Keratinocyte (primary cell): ENCODE data around the gene ATP2A3. TPM values are rescaled to one million over a fixed set of nuclear protein-coding genes. Genes with fewer than 3 reads are reported as not detected.

Experiments used
- DNase-seq: peaks from one replicate; pipeline ENCODE4 v3.0.0-alpha.2; 2011; ENCODE audit warnings: low read depth, missing footprints, low spot score
- FAIRE-seq: peaks from 2 replicates; lab custom pipeline; 2011; peaks lifted over from hg19 to GRCh38; lab: Jason Lieb, UNC
- H2AFZ ChIP-seq: 2 replicates; pipeline ENCODE4 v1.6.0; 2012; ENCODE audit warnings: low read length, control low read depth, inconsistent platforms; ENCODE audit not compliant: control insufficient read depth
- H3K27ac ChIP-seq: 2 replicates; pipeline ENCODE4 v1.5.1; 2011; ENCODE audit warnings: low read length; ENCODE audit not compliant: control insufficient read depth, insufficient read depth
- H3K27me3 ChIP-seq: 3 replicates; pipeline ENCODE4 v1.6.0; 2011; ENCODE audit warnings: low read length; ENCODE audit not compliant: control insufficient read depth, insufficient read depth; ENCODE audit errors: extremely low read depth
- H3K36me3 ChIP-seq, 2 experiments: 2 replicates in 1 of 2; 3 replicates in 1 of 2; pipeline ENCODE4 v1.5.1; 2011; ENCODE audit warnings: low read length in 2 of 2, mild to moderate bottlenecking in 1 of 2; ENCODE audit not compliant: control insufficient read depth in 2 of 2, insufficient read depth in 2 of 2; ENCODE audit errors: extremely low read depth in 1 of 2
- H3K4me1 ChIP-seq: 3 replicates; pipeline ENCODE4 v1.5.1; 2011; ENCODE audit warnings: low read length; ENCODE audit not compliant: control insufficient read depth, insufficient read depth; ENCODE audit errors: extremely low read depth
- H3K4me2 ChIP-seq: 3 replicates; pipeline ENCODE4 v1.6.0; 2011; ENCODE audit warnings: low read depth, low read length; ENCODE audit not compliant: control insufficient read depth, insufficient read depth; ENCODE audit errors: extremely low read depth
- H3K4me3 ChIP-seq, 3 experiments: fragments of 200-600 bp in 1 of 3; sonication (generic) in 1 of 3; 2 replicates in 2 of 3; 3 replicates in 1 of 3; pipeline ENCODE4 v1.5.1; 2011 to 2016; ENCODE audit warnings: low read length in 3 of 3, mild to moderate bottlenecking in 3 of 3, control low read depth in 2 of 3, inconsistent platforms in 1 of 3, low read depth in 1 of 3, mixed read lengths in 1 of 3, mixed run types in 1 of 3, moderate library complexity in 1 of 3; ENCODE audit not compliant: control insufficient read depth in 2 of 3, insufficient read depth in 2 of 3; ENCODE audit errors: extremely low read depth in 1 of 3
- H3K79me2 ChIP-seq: 2 replicates; pipeline ENCODE4 v1.6.0; 2012; ENCODE audit warnings: low read length; ENCODE audit not compliant: control insufficient read depth, insufficient read depth
- H3K9ac ChIP-seq: 3 replicates; pipeline ENCODE4 v1.6.0; 2011; ENCODE audit warnings: low read length; ENCODE audit not compliant: control insufficient read depth, insufficient read depth; ENCODE audit errors: extremely low read depth
- H3K9me1 ChIP-seq: 3 replicates; pipeline ENCODE4 v1.6.0; 2011; ENCODE audit warnings: low read length; ENCODE audit not compliant: control insufficient read depth, insufficient read depth; ENCODE audit errors: extremely low read depth
- H3K9me3 ChIP-seq: 2 replicates; pipeline ENCODE4 v1.5.1; 2012; ENCODE audit warnings: low read depth, low read length; ENCODE audit not compliant: control insufficient read depth
- H4K20me1 ChIP-seq: 3 replicates; pipeline ENCODE4 v1.6.0; 2011; ENCODE audit warnings: low read length; ENCODE audit not compliant: control insufficient read depth, insufficient read depth; ENCODE audit errors: extremely low read depth
- EZH2 ChIP-seq: IDR thresholded peaks from one replicate; pipeline ENCODE4 v1.6.1; 2012; ENCODE audit warnings: inconsistent platforms, mild to moderate bottlenecking, low read length, moderate library complexity
- dilution Hi-C: fragments of 300-500 bp; cut with MboI; formaldehyde crosslinking; loops from one replicate; pipeline ENCODE4 v1.7.0; 2020; ENCODE audit warnings: low sequenced_read_pairs; ENCODE audit not compliant: extremely low pct_ligation_motif_present
- polyA plus RNA-seq, 5 experiments: library from polyadenylated mRNA; depleted of rRNA in 3 of 5; stranded (reverse) in 3 of 5; stranded (forward) in 1 of 5; unstranded in 1 of 5; fragments of >200 nt; gene quantifications; 1 replicate in 1 of 5; 2 replicates in 3 of 5; 3 replicates in 1 of 5; pipeline versions ENCODE4 v1.2.1 to v1.2.3, GENCODE V29; 2011 to 2012; ENCODE audit warnings: missing spikeins in 2 of 5, low read depth in 1 of 5, low replicate concordance in 1 of 5
- TF ChIP-seq, protein P1 (sequence below), 3 experiments: IDR thresholded peaks in 1 of 3; conservative IDR thresholded peaks in 1 of 3; optimal IDR thresholded peaks in 1 of 3; 2 replicates in 2 of 3; 3 replicates in 1 of 3; pipeline versions ENCODE3 to v1.5.1; 2011; ENCODE audit warnings: low read length in 3 of 3, mild to moderate bottlenecking in 3 of 3, moderate library complexity in 2 of 3, control low read depth in 1 of 3, inconsistent platforms in 1 of 3; ENCODE audit not compliant: insufficient read depth in 2 of 3; ENCODE audit errors: extremely low read depth in 1 of 3

The ATP2A3 gene
- polyA plus RNA-seq, 1 donor (not counting 4 experiments of a cell fraction or from before 2014, with no cell fraction given): 0.13 TPM

- Histone ChIP-seq H3K27ac (no peak overlapping the region), H3K4me2 (no peak overlapping the region), H3K27me3 (no peaks in the 10 kb centered on the region), H2AFZ (no peak overlapping the region), H3K4me1 (peaks cover 36% of the 10 kb centered on the region), H4K20me1 (no peaks in the 10 kb centered on the region), H3K9ac (no peak overlapping the region), H3K9me3 (no peaks in the 10 kb centered on the region), H3K9me1 (no peaks in the 10 kb centered on the region), H3K4me3 (no peak overlapping the region), H3K79me2 (no peaks in the 10 kb centered on the region), H3K36me3 (no peaks in the 10 kb centered on the region)
- no peak for TF ChIP-seq EZH2
- TF ChIP-seq, protein P1, sequence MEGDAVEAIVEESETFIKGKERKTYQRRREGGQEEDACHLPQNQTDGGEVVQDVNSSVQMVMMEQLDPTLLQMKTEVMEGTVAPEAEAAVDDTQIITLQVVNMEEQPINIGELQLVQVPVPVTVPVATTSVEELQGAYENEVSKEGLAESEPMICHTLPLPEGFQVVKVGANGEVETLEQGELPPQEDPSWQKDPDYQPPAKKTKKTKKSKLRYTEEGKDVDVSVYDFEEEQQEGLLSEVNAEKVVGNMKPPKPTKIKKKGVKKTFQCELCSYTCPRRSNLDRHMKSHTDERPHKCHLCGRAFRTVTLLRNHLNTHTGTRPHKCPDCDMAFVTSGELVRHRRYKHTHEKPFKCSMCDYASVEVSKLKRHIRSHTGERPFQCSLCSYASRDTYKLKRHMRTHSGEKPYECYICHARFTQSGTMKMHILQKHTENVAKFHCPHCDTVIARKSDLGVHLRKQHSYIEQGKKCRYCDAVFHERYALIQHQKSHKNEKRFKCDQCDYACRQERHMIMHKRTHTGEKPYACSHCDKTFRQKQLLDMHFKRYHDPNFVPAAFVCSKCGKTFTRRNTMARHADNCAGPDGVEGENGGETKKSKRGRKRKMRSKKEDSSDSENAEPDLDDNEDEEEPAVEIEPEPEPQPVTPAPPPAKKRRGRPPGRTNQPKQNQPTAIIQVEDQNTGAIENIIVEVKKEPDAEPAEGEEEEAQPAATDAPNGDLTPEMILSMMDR (optimal IDR thresholded peaks at IDR 0.05 in 1 of 3, IDR thresholded peaks at IDR 0.05 in 1 of 3, conservative IDR thresholded peaks at IDR 0.05 in 1 of 3; ENCODE audit: extremely low read depth in 1 of 3, insufficient read depth in 2 of 3, low read length in 3 of 3): no peak
- DNase-seq: no peak
- FAIRE-seq: peak; percentile 53
- dilution Hi-C loops: no loop called here
Observed at GRCh38 chr17:3894188-3894587, 70.0 kb downstream of the ATP2A3 start.

DNA sequence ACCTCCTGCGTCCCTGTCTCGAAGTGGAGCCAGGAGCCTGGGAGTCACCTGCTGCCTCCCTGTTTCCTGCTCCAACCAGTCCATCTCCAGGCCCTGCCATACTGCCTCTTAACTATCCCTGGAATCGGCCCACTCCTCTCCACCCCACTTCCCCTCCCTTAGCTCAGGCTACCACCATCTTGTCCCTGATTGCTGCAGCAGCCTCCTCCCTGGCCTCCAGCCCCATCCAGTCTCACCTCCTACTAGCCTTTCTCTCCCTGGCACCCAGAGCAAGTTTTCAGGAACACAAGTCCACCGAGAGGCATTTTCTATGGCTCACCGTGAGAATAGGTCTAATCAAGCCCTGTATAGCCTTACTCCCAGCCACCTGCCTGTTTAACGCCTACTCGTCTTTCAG is 70.5 kb downstream of the ATP2A3 start:
- Histone ChIP-seq H3K36me3 (no peaks in the 10 kb centered on the region), H2AFZ (peak overlapping the region; percentile 66), H3K27ac (no peak overlapping the region), H4K20me1 (no peaks in the 10 kb centered on the region), H3K9ac (no peak overlapping the region), H3K9me3 (no peaks in the 10 kb centered on the region), H3K4me3 (peak overlapping the region in 1 of 3 experiments; percentile 50), H3K79me2 (no peaks in the 10 kb centered on the region), H3K27me3 (no peaks in the 10 kb centered on the region), H3K9me1 (no peaks in the 10 kb centered on the region), H3K4me2 (peak overlapping the region; percentile 70), H3K4me1 (peaks cover 41% of the 10 kb centered on the region)
- dilution Hi-C loops: no loop called here
- TF ChIP-seq, protein P1 (optimal IDR thresholded peaks at IDR 0.05 in 1 of 3, IDR thresholded peaks at IDR 0.05 in 1 of 3, conservative IDR thresholded peaks at IDR 0.05 in 1 of 3; ENCODE audit: extremely low read depth in 1 of 3, insufficient read depth in 2 of 3, low read length in 3 of 3): no peak
- TF ChIP-seq EZH2: no peak
- no peak for DNase-seq
- FAIRE-seq: no peak
